ENCODE data around the gene PHF1.

Gene PHF1

DNA sequence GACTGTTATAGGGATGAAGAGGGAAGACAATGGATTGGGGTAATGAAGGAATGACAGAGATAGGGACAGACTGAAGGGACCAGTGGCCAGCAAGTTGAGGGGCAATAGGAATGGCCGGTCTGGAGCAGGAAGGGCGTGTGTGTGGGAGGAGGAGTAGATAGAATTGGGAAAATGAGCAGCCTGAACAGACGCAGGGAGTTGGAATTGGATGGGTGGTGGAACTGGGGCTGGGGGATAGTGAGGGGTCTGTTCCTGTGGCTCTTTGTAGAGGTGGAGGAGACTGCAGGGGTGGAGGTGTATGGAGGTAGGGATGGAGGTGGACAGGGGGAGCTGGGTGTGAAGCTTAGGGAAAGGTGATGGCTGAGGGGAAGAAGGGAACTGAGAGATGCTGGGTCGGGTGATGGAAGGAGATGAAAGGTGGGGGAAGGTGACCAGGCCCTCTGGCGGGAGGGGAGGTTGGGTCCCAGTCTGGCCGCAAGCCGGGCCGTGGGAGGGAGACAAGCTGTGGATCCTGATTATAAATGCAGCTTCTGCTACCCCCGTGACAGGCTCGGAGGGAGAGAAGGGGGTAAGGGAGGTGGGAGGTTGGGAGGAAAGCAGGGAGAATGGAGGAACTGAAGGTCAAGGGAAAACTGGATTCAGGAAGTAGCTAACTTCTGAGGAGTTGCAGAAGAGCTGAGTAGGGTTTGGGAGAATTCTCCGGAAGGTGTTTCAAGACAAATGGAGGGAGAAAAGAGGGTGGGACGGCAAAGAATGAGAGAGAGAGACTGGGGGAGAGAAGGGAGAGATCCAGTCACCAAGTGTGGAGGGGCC is 14.2 kb downstream of the PHF1 start:
- H3K36me3 ChIP-seq (ENCODE audit: insufficient read depth, low read length) = no peaks in the 10 kb centered on the region
- H3K9ac ChIP-seq (ENCODE audit: low read depth, low read length, poor library complexity, severe bottlenecking) = peak overlapping the region; percentile 84
- H3K79me2 ChIP-seq (ENCODE audit: insufficient read depth, low read length) = peaks cover 26% of the 10 kb centered on the region; the same call in 1 of the 2 replicates
- peaks cover 19% of the 10 kb centered on the region for H4K20me1 ChIP-seq (ENCODE audit: insufficient read depth, low read length, poor library complexity, severe bottlenecking)
- TF ChIP-seq, protein P1, sequence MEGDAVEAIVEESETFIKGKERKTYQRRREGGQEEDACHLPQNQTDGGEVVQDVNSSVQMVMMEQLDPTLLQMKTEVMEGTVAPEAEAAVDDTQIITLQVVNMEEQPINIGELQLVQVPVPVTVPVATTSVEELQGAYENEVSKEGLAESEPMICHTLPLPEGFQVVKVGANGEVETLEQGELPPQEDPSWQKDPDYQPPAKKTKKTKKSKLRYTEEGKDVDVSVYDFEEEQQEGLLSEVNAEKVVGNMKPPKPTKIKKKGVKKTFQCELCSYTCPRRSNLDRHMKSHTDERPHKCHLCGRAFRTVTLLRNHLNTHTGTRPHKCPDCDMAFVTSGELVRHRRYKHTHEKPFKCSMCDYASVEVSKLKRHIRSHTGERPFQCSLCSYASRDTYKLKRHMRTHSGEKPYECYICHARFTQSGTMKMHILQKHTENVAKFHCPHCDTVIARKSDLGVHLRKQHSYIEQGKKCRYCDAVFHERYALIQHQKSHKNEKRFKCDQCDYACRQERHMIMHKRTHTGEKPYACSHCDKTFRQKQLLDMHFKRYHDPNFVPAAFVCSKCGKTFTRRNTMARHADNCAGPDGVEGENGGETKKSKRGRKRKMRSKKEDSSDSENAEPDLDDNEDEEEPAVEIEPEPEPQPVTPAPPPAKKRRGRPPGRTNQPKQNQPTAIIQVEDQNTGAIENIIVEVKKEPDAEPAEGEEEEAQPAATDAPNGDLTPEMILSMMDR (conservative IDR thresholded peaks at IDR 0.05; ENCODE audit: low read length) = no peak
- TF ChIP-seq EZH2phosphoT487 (IDR thresholded peaks at IDR 0.05; ENCODE audit: borderline replicate concordance) = no peak
- 0 out of 2 replicates have a peak, but pooled peaks cover 4% of the 10 kb centered on the region for H3F3A ChIP-seq (ENCODE audit: low read depth)
- peaks cover 42% of the 10 kb centered on the region for H3K4me1 ChIP-seq (ENCODE audit: insufficient read depth, low read length, poor library complexity, severe bottlenecking)
- H3K27me3 ChIP-seq (ENCODE audit: insufficient read depth, low read length, poor library complexity, severe bottlenecking) = no peaks in the 10 kb centered on the region
- H2AFZ ChIP-seq (ENCODE audit: low read length) = peak overlapping the region; percentile 83
- H3K4me2 ChIP-seq (ENCODE audit: low read depth, low read length, poor library complexity, severe bottlenecking) = peak overlapping the region; percentile 88
- peak overlapping the region; percentile 84 for H3K4me3 ChIP-seq (ENCODE audit: low read length, poor library complexity, severe bottlenecking)
- H3K9me2 ChIP-seq (replicated peaks; ENCODE audit: low read depth, low read length) = no peaks in the 10 kb centered on the region
- H3K9me3 ChIP-seq (ENCODE audit: insufficient read depth, low read depth, low read length) = no peaks in the 10 kb centered on the region

DNA sequence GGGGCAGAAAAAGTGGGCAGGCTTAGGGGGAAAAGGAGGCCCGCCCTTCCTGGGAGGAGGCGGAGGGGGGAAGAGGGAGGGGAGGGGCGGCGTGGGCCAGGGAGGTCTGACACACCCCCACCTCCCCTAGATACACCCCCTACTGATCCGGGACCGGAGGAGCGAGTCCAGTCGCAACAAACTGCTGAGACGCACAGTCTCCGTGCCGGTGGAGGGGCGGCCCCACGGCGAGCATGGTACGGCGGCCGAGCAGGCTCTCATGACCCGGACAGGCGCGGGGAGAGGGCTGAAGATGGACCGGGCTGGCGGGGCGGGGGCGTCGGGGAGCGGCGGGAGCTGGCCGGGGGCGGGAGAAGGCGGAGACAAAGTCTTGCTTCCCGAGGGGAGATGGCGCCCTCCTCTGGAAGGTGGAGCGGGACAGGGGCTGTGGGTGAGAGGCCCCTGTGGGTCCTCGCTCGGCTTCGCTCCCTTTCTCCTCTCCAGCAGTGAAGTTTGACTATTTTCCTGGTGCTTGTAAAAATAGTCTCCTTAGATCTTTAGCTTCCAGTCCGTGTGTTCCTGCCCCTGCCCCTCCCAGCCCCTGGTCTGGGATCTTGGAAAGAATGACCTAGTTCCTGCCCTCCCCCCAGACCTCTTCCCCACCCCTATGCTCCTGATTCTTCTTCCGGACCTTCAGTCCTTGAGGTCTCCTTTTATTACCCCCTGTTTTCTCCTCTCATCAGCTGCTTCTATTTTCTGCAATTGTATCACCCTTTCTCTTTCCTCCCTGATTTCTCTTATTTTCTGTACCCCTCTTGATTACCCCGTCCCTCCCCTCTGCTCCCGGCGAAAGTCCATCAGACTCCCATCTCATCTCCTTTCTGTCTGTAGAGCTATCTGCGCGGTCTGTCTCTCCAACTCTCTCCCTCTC is 15.1 kb downstream of the PHF1 start:
- Histone ChIP-seq H3K4me2 (ENCODE audit: low read depth, low read length, poor library complexity, severe bottlenecking) (peak overlapping the region; percentile 88), H3K4me3 (ENCODE audit: low read length, poor library complexity, severe bottlenecking) (peak overlapping the region; percentile 84), H3K36me3 (ENCODE audit: insufficient read depth, low read length) (no peaks in the 10 kb centered on the region), H3K9me3 (ENCODE audit: insufficient read depth, low read depth, low read length) (no peaks in the 10 kb centered on the region), H3K4me1 (ENCODE audit: insufficient read depth, low read length, poor library complexity, severe bottlenecking) (peaks cover 44% of the 10 kb centered on the region), H3K9me2 (replicated peaks; ENCODE audit: low read depth, low read length) (no peaks in the 10 kb centered on the region), H2AFZ (ENCODE audit: low read length) (peak overlapping the region; percentile 83; the same call in 1 of the 2 replicates), H3F3A (ENCODE audit: low read depth) (0 out of 2 replicates have a peak, but pooled peaks cover 4% of the 10 kb centered on the region), H3K79me2 (ENCODE audit: insufficient read depth, low read length) (peaks cover 25% of the 10 kb centered on the region; the same call in 1 of the 2 replicates), H3K27me3 (ENCODE audit: insufficient read depth, low read length, poor library complexity, severe bottlenecking) (no peaks in the 10 kb centered on the region), H3K9ac (ENCODE audit: low read depth, low read length, poor library complexity, severe bottlenecking) (peak overlapping the region; percentile 84), H4K20me1 (ENCODE audit: insufficient read depth, low read length, poor library complexity, severe bottlenecking) (peaks cover 25% of the 10 kb centered on the region)
- TF ChIP-seq, protein P1 (conservative IDR thresholded peaks at IDR 0.05; ENCODE audit: low read length) = peak; percentile 61
- TF ChIP-seq EZH2phosphoT487 (IDR thresholded peaks at IDR 0.05; ENCODE audit: borderline replicate concordance) = no peak

DNA sequence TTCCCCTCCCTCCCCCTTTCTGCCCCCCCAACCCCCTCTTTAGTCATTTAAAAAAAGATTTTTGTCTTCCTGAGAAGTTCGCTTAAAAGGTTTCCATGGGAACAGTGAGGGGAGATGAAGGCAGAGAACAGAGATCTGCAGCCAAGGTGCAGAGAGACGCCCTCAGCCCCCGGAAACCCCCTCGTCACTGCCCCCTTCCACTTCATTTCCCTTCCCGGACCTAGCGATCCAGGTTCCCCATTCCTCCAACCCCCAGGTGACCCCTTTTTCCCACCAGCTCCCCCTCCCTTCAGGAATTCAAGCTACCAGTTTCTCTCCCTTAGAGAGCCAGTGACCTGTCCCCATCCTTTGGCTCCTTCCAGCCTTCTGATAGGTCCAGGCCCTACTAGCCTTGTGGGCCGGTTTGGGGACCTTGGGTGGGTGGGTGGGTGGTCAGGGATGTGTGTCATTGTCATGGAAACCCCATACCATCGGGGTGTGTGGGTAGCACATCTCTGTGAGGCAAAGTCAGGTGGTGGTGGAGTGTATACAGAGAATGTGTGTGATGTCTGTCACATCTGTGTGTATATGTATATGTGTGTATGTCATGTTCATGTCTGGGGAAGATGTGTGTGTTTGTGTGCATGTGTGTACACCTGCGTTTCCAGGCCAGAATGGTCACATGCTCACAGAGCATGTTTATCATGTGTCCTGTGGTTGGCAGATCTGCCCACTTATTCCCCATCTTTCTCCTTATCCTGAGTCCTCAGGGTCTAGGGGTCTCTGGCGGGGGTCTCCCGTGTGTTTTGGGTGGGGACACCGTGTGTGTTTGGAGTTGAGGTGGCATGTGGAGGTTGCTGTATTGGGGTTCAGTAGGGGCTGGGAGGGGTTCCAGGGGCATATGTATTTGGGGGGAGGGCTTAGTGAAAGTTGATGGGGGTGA is 16.0 kb downstream of the PHF1 start:
- peaks cover 25% of the 10 kb centered on the region for H4K20me1 ChIP-seq (ENCODE audit: insufficient read depth, low read length, poor library complexity, severe bottlenecking)
- peaks cover 46% of the 10 kb centered on the region for H3K4me1 ChIP-seq (ENCODE audit: insufficient read depth, low read length, poor library complexity, severe bottlenecking)
- no peak overlapping the region for H2AFZ ChIP-seq (ENCODE audit: low read length)
- TF ChIP-seq, protein P1 (conservative IDR thresholded peaks at IDR 0.05; ENCODE audit: low read length) = no peak
- TF ChIP-seq EZH2phosphoT487 (IDR thresholded peaks at IDR 0.05; ENCODE audit: borderline replicate concordance) = no peak
- peak overlapping the region; percentile 34 for H3K9ac ChIP-seq (ENCODE audit: low read depth, low read length, poor library complexity, severe bottlenecking)
- no peaks in the 10 kb centered on the region for H3K36me3 ChIP-seq (ENCODE audit: insufficient read depth, low read length)
- H3K79me2 ChIP-seq (ENCODE audit: insufficient read depth, low read length) = peaks cover 26% of the 10 kb centered on the region; the same call in 1 of the 2 replicates
- 0 out of 2 replicates have a peak, but pooled peaks cover 4% of the 10 kb centered on the region for H3F3A ChIP-seq (ENCODE audit: low read depth)
- no peaks in the 10 kb centered on the region for H3K9me3 ChIP-seq (ENCODE audit: insufficient read depth, low read depth, low read length)
- H3K4me2 ChIP-seq (ENCODE audit: low read depth, low read length, poor library complexity, severe bottlenecking) = peak overlapping the region; percentile 91
- H3K27me3 ChIP-seq (ENCODE audit: insufficient read depth, low read length, poor library complexity, severe bottlenecking) = no peaks in the 10 kb centered on the region
- no peaks in the 10 kb centered on the region for H3K9me2 ChIP-seq (replicated peaks; ENCODE audit: low read depth, low read length)
- peak overlapping the region; percentile 84 for H3K4me3 ChIP-seq (ENCODE audit: low read length, poor library complexity, severe bottlenecking)

All from Loucy (cell line).